ENCODE data around the gene FBXO46.
"Not testable (repeated sequence)": the region's sequence is repeated elsewhere in the genome, so short reads cannot be mapped to it uniquely, and the experiment has no call there.

FBXO46 gene

GRCh38 chr19:45766296-45766868, 35.7 kb upstream of the FBXO46 start:
- DNase-seq (ENCODE audit: low read depth in 2 of 2): no peak

- DNase-seq (ENCODE audit: low read depth in 2 of 2): no peak
Observed at GRCh38 chr19:45765702-45766295, 35.1 kb upstream of the FBXO46 start.

- DNase-seq (ENCODE audit: low read depth in 2 of 2): no peak
Observed at GRCh38 chr19:45764945-45765701, 34.4 kb upstream of the FBXO46 start.

DNA sequence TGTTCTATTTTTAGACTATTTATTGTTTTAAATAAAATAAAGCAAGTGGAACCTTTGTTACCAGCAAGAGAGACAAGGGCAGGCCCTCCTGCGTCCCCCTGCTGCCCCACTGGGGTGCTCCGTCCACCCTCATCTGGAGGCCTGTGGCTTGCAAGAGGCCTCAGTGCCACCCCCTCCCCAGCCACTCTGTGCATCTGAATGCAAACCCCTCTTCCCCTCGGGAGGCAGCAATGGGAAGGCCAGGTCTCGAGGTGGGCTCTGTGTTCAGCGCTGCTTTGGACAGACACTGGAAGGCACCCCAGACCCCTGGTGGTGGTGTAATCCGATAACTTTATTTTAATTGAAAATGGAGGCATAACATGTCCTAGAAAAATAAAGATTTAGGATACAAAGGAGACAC, 33.8 kb upstream of the FBXO46 start:
- no peak for DNase-seq (ENCODE audit: low read depth in 2 of 2)

DNA sequence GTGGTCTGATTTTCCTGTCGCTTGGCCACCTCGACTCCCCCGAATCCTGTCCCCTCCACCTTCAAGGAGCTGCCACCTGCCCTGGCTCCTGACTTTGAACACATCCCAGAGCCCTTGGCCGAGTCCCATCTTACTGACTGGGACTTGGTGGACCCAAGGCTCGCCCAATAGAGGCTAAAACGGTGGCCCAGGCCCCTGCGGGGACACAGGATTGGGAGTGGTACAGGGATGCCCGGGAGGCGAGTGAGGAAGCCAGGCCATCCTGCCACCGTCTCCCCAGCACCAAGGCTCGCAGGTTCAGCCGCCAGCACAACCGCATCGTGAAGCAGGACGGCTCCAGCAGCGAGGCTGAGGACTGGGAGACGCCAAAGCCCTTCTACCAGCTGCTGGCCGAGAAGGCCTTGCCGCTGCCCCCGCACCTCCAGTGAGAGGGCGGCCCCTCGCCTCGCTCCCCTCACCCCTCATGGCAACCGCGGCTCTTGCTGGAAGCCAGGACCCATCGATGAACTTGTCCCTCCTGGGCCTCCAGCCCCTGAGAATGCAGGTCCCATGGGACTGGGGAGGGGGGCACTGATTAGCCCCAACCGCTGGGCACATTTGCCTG, 33.1 kb upstream of the FBXO46 start:
- DNase-seq (ENCODE audit: low read depth in 2 of 2): no peak

- DNase-seq (ENCODE audit: low read depth in 2 of 2): no peak
Observed at GRCh38 chr19:45762870-45763631, 32.4 kb upstream of the FBXO46 start.

DNA sequence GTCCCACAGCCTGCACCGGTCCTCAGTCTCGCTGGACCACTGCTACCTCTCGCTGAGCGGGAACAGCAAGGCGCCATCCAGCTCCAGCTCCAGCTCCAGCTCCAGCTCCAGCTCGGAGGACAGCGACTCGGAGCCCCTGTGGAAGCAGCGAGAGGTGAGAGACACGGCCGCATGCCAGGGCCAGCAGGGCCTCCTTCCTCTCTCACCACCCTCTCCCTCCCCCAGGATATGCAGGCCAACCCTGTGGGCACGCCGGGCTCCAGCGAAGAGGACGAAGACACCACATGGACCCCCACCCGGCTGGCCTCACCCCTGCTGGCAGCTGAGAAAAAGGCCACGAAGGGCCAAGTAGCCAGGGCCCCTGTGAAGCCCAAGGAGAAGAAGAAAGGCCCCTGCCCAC, 31.0 kb upstream of the FBXO46 start:
- DNase-seq (ENCODE audit: low read depth in 2 of 2): no peak

DNA sequence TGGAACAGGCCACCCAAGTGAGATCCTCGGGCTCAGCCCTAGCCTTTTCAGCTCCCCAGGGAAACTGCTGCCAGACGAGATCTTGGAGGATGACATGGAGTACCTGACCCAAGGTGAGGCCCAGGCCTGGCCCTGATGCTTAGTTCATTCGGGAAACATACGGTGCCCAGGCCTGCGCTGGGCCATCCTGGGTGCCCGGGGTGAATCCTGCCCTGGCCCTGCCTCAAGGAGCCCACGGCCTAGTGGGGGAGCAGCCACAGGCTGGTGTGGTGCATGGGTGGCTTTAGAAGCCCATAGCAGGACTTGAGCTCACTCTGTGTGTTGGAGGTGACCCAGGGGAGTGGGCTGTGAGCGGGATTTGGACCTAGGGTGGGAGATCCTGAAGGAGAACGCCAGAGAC, 28.2 kb upstream of the FBXO46 start:
- no peak for DNase-seq (ENCODE audit: low read depth in 2 of 2)

GRCh38 chr19:45757695-45758094, 27.0 kb upstream of the FBXO46 start:
- DNase-seq (ENCODE audit: low read depth in 2 of 2): no peak

GRCh38 chr19:45754323-45754722, 23.6 kb upstream of the FBXO46 start:
- DNase-seq (ENCODE audit: low read depth in 2 of 2): no peak

DNA sequence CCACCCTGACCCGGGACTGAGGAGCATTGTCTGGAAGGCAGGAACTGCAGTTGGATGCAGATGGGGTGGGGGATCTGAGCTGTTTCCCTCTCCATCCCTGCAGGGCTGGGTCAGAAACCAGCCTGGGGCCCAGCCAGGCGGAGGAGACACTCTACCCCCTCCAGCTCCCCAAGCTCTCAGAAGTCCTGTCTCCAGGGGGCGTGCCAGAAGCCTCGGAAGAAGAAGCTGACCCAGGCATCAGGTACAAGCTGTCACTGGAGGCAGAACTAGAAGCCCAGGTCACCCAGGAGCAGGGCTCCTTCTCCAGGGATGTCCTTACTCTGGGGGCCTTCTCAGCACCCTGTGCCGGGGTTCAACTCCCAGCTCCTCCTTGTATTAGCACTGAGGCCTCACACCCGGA, 22.9 kb upstream of the FBXO46 start:
- DNase-seq (ENCODE audit: low read depth in 2 of 2): no peak

DNA sequence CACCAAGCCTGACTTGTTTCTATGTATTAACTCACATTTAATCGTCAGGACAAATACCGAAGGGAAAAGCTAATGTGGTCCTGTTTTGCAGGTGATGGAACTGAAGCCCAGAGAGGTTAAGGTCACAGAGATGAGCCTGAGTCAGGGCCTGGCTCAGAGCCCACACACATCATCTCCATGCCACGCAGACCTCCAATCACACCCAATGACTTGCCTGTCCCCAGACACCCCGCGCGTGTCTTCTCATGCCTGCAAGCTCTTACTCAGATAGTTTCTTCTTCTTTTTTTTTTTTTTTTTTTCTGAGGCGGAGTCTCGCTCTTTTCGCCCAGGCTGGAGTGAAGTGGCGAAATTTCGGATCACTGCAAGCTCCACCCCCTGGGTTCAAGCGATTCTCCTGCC, 21.9 kb upstream of the FBXO46 start:
- DNase-seq (ENCODE audit: low read depth in 2 of 2): no peak

GRCh38 chr19:45751483-45751882, 20.8 kb upstream of the FBXO46 start:
- not testable (repeated sequence) for DNase-seq (ENCODE audit: low read depth in 2 of 2)

- DNase-seq (ENCODE audit: low read depth in 2 of 2): no peak
Observed at GRCh38 chr19:45747513-45747912, 16.8 kb upstream of the FBXO46 start.

DNA sequence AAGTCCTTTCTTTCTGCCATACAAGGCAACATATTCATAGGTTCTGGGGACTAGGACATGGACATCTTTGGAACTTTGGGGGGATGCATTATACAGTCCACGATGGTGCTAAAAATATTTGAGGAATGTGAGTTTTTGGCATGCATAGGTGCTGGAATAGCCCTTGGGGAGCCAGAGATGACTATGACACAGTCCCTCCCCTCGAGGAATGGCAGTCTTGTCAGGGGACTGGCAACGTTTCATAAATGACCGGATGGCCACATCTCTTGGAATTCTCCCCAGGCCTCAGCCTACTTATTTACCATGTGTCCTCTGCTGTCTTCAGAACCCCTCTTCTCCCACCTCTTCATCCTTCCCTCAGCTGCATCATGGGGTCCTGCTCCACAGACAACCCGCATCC, 16.2 kb upstream of the FBXO46 start:
- no peak for DNase-seq (ENCODE audit: low read depth in 2 of 2)

DNA sequence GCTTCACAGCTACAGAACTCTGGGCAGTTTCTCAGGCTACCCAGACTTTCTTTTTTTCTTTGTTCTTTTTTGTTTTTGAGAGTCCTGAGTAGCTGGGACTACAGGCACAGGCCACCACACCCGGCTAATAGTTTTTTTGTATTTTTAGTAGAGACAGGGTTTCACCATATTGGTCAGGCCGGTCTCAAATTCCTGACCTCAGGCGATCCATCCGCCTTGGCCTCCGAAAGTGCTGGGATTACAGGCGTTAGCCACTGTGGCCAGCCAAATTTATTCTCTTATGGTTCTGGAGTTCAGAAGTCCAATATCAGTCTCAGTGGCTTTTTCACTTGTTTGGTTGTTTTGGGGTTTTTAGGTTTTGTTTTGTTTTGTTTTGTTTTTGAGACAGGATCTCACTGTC, 14.9 kb upstream of the FBXO46 start:
- DNase-seq (ENCODE audit: low read depth in 2 of 2): no peak

GRCh38 chr19:45742969-45743368, 12.3 kb upstream of the FBXO46 start:
- DNase-seq (ENCODE audit: low read depth in 2 of 2): no peak

DNA sequence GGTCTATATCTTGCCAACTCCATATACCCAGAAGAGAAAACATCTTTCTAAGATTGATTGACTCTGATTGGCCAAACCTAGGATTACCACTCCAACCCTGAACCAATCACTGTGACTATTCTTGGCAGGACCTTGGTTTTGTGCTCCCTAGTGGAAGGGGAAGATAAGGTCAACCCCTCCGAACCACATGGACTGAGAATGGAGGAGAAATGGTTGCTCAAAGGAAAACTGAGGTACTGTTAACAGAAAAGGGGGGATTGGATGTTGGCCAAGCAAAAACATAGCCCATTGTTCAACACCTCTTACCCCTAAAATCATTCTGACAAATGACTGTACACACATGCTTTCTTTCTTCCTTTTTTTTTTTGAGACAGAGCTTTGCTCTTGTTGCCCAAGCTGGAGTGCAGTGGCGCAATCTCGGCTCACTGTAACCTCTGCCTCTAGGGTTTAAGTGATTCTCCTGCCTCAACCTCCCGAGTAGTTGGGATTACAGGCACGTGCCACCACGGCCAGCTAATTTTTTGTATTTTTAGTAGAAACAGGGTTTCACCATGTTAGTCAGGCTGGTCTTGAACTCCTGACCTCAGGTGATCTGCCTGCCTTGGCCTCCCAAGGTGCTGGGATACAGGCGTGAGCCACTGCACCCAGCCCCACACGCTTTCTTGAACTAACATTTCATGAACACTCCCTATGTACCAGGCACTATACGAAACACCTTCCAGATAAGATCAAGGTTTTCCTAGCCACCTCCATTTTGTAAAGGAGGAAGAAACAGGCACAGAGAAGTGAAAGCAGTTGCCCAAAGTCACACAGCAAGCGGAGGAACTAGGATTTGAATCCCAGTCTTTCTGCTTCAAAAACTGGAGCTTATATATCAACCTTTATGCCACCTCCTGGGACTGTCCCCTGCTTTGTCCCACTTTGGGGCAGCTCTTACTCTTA, 9.1 kb upstream of the FBXO46 start:
- no peak for DNase-seq (ENCODE audit: low read depth in 2 of 2)

DNA sequence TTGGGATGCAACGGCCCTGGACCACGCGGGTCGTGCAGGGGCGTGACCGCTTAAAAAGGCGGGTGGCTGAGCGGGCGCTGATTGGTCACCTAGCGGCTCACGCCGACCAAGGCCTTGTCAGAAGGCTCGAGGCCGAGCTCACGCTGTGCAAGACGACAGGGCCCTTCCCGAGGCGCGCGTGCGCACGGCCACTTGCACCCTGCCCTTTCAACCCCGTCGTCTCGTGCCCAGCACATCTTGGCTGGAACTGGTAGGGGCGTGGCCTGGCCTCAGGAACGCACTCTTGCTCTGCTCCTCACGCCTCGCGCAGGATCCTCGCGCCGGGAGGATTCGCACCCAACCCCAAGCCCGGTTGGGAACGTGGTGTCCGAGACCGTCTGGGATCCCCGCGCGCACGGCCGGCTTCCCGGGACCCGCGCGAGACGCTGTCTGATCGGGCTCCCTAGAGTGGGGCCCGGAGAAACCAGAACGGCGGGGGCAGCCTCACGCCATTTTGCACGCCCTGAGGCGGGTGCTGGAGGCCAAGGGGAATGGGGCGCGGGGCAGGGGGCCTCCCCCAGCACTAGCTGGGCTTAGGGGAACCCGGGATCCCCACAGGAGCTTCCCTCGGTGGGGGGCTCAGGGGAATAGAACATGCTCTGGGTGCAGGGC, 2.6 kb upstream of the FBXO46 start, which contains the start of gene MEIOSIN:
MEIOSIN (plus strand) TSS at position 280 of the 651 bp plus-strand sequence. CDS start 1,938 bp downstream, outside the sequence.
- DNase-seq (ENCODE audit: low read depth in 2 of 2): no peak

DNA sequence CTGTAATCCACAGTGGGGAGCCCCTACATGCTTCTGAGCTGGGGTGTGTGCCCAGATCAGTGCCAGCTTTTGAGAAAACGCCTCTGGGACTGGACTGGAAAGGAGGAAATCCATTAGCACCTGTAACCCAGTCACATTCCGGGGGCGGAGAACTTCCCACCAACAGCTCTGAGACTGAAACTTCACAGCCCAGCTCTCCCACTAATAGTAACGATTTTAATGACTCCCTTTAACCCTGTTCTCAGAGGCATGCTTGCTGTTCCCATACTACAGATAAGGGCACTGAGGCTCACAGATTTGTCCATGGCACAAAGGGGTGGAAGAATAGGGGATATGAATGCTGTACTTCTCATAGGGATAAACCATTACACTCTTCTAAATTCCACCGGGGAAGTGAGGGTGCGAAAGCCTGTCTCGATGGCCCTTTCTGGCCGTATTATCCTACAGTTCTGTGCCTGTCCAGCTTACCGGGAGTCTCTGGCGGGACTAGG, 851 bp downstream of the FBXO46 start:
- no peak for DNase-seq (ENCODE audit: low read depth in 2 of 2)
